Kidney epithelial cell (primary cell): Measurements from ENCODE around the gene LAMA1. TPM values are rescaled to one million over a fixed set of nuclear protein-coding genes. Genes with fewer than 3 reads are reported as not detected.
"Not testable (repeated sequence)": the region's sequence is repeated elsewhere in the genome, so short reads cannot be mapped to it uniquely, and the experiment has no call there.

Experiments used
- DNase-seq: peaks from one replicate; pipeline ENCODE4 v3.0.0-alpha.2; 2010; ENCODE audit warnings: low read depth
- H3K27me3 ChIP-seq: 2 replicates; pipeline ENCODE4 v1.6.0; 2011; ENCODE audit warnings: low read length; ENCODE audit not compliant: control insufficient read depth, insufficient read depth
- H3K36me3 ChIP-seq: 2 replicates; pipeline ENCODE4 v1.5.1; 2011; ENCODE audit warnings: low read length; ENCODE audit not compliant: control insufficient read depth, insufficient read depth
- H3K4me3 ChIP-seq: 2 replicates; pipeline ENCODE4 v1.5.1; 2011; ENCODE audit warnings: low read depth, mild to moderate bottlenecking, control low read depth, low read length
- CTCF ChIP-seq: IDR thresholded peaks from 2 replicates; pipeline ENCODE4 v1.5.1; 2011; ENCODE audit warnings: mild to moderate bottlenecking, moderate library complexity, low read length, control low read depth, inconsistent platforms; ENCODE audit not compliant: insufficient read depth, poor library complexity, severe bottlenecking
- total RNA-seq: library from RNA; depleted of rRNA; stranded (reverse); fragments of >200 nt; gene quantifications from 2 replicates; pipeline ENCODE4 v1.2.3, GENCODE V29; 2015

The LAMA1 gene
- total RNA-seq, 1 donor from 2014 or later: 29.5 TPM

- Histone ChIP-seq H3K27me3 (no peaks in the 10 kb centered on the region), H3K4me3 (no peak overlapping the region), H3K36me3 (no peaks in the 10 kb centered on the region)
- no peak for TF ChIP-seq CTCF
- no peak for DNase-seq
Measured at GRCh38 chr18:7157760-7158159, 40.2 kb upstream of the LAMA1 start.

DNA sequence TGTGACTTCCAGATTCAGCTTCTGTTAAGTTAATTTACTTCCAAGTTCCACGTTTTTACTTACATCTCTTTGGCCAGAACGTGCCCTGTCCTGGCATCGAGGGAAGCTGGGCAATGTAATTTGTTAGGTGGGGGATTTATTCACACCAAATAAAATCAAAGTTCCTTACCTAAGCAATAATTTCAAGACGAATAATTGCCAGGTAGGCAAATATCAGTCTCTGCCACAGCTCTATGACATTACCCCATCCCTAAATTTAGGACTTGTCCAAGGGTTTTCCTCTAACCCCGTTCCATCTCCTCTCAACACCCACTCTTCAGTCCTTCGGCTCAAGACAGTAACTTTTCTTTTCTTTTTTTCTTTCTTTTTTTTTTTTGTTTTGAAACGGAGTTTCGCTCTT lies 38.3 kb upstream of the LAMA1 start:
- Histone ChIP-seq H3K27me3 (no peaks in the 10 kb centered on the region), H3K36me3 (no peaks in the 10 kb centered on the region), H3K4me3 (no peak overlapping the region)
- TF ChIP-seq CTCF: no peak
- DNase-seq: no peak

DNA sequence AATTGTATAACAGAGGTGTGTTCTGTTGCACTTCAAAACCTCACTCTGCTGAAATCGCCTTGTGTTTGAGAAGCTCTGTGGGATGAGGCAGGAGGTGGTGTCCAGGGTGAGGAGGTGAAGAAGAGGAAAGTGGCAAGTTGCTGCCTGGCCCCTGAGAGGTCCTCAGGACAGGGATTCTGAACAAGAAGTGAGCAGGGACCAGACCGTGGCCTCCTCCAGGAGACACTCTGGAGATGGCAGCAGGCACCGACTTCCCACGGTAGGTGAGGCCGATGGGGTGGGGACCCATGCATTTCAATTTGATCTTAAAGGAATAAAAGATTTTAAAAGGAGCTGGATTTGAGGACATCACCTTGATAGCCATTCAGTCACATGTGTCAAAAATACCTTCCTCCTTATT lies 37.5 kb upstream of the LAMA1 start:
- no peaks in the 10 kb centered on the region for H3K27me3 ChIP-seq
- no peaks in the 10 kb centered on the region for H3K36me3 ChIP-seq
- no peak for DNase-seq
- TF ChIP-seq CTCF: no peak
- no peak overlapping the region for H3K4me3 ChIP-seq

DNA sequence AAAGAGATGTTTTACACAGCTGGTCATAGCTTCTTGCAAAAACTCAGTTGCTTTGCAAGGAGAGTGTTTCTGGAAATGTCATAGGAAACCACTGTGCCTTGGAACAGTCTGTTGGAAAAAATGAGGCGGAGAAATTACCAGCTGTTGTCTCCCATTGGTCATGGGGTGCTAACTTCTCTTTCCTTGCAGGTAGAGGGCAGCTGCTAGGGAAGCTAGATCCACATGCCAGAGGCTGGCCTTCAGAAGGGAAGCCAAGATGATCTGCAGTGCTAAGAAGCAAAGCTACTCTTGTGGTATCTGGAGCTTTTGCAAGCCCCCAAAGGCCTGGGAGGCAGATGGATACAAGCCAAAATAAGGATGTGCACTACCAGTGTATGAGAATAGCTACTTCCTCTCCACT lies 34.8 kb upstream of the LAMA1 start:
- no peaks in the 10 kb centered on the region for H3K27me3 ChIP-seq
- TF ChIP-seq CTCF: no peak
- H3K4me3 ChIP-seq: no peak overlapping the region
- no peak for DNase-seq
- H3K36me3 ChIP-seq: no peaks in the 10 kb centered on the region

DNA sequence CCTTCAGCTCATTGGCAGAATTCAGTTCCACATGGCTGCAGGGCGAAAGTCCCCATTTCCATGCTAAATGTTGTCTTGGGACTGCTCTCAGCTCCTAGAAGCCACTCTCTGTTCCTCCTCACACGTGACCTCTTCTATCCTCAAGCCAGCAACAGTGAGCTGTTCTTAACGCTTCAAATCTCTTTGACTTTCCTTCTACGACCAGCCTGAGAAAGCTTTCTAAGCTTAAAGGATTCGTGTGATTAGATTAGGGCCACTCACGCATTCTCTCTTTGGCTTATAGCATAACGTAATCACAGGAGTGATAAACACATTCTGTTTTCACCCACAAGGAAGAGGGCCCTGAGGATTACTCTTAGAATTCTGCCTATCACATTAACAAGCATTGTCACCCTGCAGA lies 29.8 kb upstream of the LAMA1 start:
- no peak overlapping the region for H3K4me3 ChIP-seq
- no peak for DNase-seq
- no peaks in the 10 kb centered on the region for H3K27me3 ChIP-seq
- H3K36me3 ChIP-seq: no peaks in the 10 kb centered on the region
- TF ChIP-seq CTCF: no peak

DNA sequence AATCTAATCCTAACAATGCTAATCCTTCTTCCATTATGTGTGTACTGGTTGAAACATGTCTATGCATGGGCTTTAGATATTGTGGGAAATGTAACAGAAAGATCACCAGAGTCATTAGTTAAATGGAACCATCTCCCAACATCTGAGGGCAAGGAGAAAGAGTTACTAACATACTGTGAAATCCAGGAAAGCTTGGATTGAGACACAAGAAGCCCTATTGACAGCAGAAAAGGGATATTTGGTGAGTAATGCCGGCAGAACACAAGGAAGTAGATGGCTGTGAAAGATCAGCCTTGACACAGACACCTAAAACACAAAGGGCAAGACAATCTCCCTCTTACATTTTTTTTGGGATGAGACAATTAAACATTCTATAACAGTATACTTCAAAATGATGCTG lies 28.5 kb upstream of the LAMA1 start:
- no peak for DNase-seq

DNA sequence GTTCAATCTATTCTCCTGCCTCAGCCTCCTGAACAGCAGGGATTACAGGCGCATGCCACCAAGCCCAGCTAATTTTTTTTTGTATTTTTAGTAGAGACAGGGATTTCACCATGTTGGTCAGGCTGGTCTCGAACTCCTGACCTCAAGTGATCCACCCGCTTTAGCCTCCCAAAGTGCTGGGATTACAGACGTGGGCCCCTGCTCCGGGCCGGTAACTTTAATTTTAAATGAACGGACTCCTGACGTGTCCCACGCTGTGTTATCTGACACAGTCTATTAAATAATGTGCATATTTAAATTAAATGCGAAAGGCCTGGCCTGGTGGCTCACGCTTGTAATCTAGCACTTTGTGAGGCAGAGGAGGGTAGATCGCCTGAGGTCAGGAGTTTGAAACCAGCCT lies 27.3 kb upstream of the LAMA1 start:
- H3K4me3 ChIP-seq, H3K36me3 ChIP-seq, DNase-seq, H3K27me3 ChIP-seq: not testable (repeated sequence)

More for the DNA sequence above, 28.5 kb upstream of the LAMA1 start:
- no peaks in the 10 kb centered on the region for H3K36me3 ChIP-seq
- no peak overlapping the region for H3K4me3 ChIP-seq
- TF ChIP-seq CTCF: no peak
- no peaks in the 10 kb centered on the region for H3K27me3 ChIP-seq
